Osteocyte (in vitro differentiated cells): ENCODE measurements around the gene SLC2A9. TPM values are rescaled to one million over a fixed set of nuclear protein-coding genes. Genes with fewer than 3 reads are reported as not detected.

ENCODE experiments used
- DNase-seq: peaks from one replicate; pipeline ENCODE4 v3.0.0; 2021; ENCODE audit warnings: mixed read lengths; ENCODE audit not compliant: unreplicated experiment; ENCODE audit errors: extremely low spot score
- H3K27ac Mint-ChIP-seq: one replicate; pipeline ENCODE4 v1.8.0; 2021; ENCODE audit warnings: mild to moderate bottlenecking, mixed read lengths; ENCODE audit not compliant: unreplicated experiment
- H3K27me3 Mint-ChIP-seq: one replicate; pipeline ENCODE4 v1.8.0; 2021; ENCODE audit warnings: mixed read lengths; ENCODE audit not compliant: unreplicated experiment
- H3K36me3 Mint-ChIP-seq: one replicate; pipeline ENCODE4 v1.8.0; 2021; ENCODE audit warnings: mixed read lengths; ENCODE audit not compliant: unreplicated experiment
- H3K4me1 Mint-ChIP-seq: one replicate; pipeline ENCODE4 v1.8.0; 2021; ENCODE audit warnings: mixed read lengths; ENCODE audit not compliant: unreplicated experiment
- H3K4me3 Mint-ChIP-seq: one replicate; pipeline ENCODE4 v1.8.0; 2021; ENCODE audit warnings: mild to moderate bottlenecking, moderate library complexity, mixed read lengths; ENCODE audit not compliant: unreplicated experiment
- H3K9me3 Mint-ChIP-seq: one replicate; pipeline ENCODE4 v1.8.0; 2021; ENCODE audit warnings: mixed read lengths; ENCODE audit not compliant: unreplicated experiment
- CTCF ChIP-seq: fragments of 200-600 bp; sonication (generic); IDR thresholded peaks from 2 replicates; pipeline ENCODE4 v1.5.0; 2021; ENCODE audit warnings: antibody characterized with exemption, mild to moderate bottlenecking, moderate library complexity
- total RNA-seq: library from RNA; stranded (reverse); gene quantifications from 2 replicates; pipeline ENCODE4 v1.2.1, GENCODE V29; 2021

Gene SLC2A9
- total RNA-seq, 1 donor from 2014 or later, result 0.43 TPM

- Mint-ChIP-seq H3K4me3 (no peak overlapping the region), H3K4me1 (no peaks in the 10 kb centered on the region), H3K27me3 (no peaks in the 10 kb centered on the region), H3K9me3 (no peaks in the 10 kb centered on the region), H3K27ac (no peak overlapping the region), H3K36me3 (no peaks in the 10 kb centered on the region)
- no peak for DNase-seq
- TF ChIP-seq CTCF, result no peak
Observed at GRCh38 chr4:9916937-9917336, 104.4 kb downstream of the SLC2A9 start.

GRCh38 chr4:9916346-9916745 is 105.0 kb downstream of the SLC2A9 start:
- TF ChIP-seq CTCF, result no peak
- Mint-ChIP-seq H3K36me3 (no peaks in the 10 kb centered on the region), H3K27ac (no peak overlapping the region), H3K4me1 (no peaks in the 10 kb centered on the region), H3K9me3 (no peaks in the 10 kb centered on the region), H3K27me3 (no peaks in the 10 kb centered on the region), H3K4me3 (no peak overlapping the region)
- no peak for DNase-seq

- H3K27me3 Mint-ChIP-seq, result no peaks in the 10 kb centered on the region
- no peak overlapping the region for H3K4me3 Mint-ChIP-seq
- no peaks in the 10 kb centered on the region for H3K9me3 Mint-ChIP-seq
- no peak for TF ChIP-seq CTCF
- H3K4me1 Mint-ChIP-seq, result no peaks in the 10 kb centered on the region
- no peak overlapping the region for H3K27ac Mint-ChIP-seq
- no peak for DNase-seq
- H3K36me3 Mint-ChIP-seq, result no peaks in the 10 kb centered on the region
Observed at GRCh38 chr4:9913846-9914245, 107.5 kb downstream of the SLC2A9 start.

- no peak for DNase-seq
- no peaks in the 10 kb centered on the region for H3K9me3 Mint-ChIP-seq
- TF ChIP-seq CTCF, result no peak
Observed at GRCh38 chr4:9906996-9907395, 114.3 kb downstream of the SLC2A9 start.

GRCh38 chr4:9904976-9905587 is 116.2 kb downstream of the SLC2A9 start:
- no peak overlapping the region for H3K27ac Mint-ChIP-seq
- no peak overlapping the region for H3K4me3 Mint-ChIP-seq
- TF ChIP-seq CTCF, result no peak
- H3K9me3 Mint-ChIP-seq, result no peaks in the 10 kb centered on the region
- DNase-seq, result no peak
- no peaks in the 10 kb centered on the region for H3K36me3 Mint-ChIP-seq
- no peaks in the 10 kb centered on the region for H3K27me3 Mint-ChIP-seq
- no peaks in the 10 kb centered on the region for H3K4me1 Mint-ChIP-seq

More at GRCh38 chr4:9906996-9907395, 114.3 kb downstream of the SLC2A9 start:
- Mint-ChIP-seq H3K4me3 (no peak overlapping the region), H3K36me3 (no peaks in the 10 kb centered on the region), H3K27me3 (no peaks in the 10 kb centered on the region), H3K27ac (no peak overlapping the region), H3K4me1 (no peaks in the 10 kb centered on the region)
